ENCODE measurements around the gene MAPK10.

DNA sequence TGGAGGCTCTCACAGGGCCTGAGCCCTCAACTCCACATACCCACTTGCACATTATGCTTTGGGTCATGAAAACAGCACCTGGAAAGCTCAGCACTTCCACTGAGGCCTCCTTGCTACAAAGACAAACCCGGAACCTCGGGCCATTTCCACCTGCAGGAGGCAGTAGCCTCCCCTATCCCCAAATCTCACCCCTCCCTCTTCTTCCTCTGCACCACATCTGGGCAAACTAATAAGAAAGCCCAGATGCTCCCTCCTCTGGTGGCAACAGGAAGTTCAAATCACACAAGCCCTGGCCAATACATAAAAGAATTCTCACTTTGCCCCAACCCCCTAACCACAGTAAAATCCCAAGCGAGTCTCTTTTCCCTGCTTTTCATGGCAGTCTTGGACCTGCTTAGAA lies 136.4 kb downstream of the MAPK10 start:
- no peak for TF ChIP-seq EZH2 (IDR thresholded peaks at IDR 0.05)
- TF ChIP-seq POLR2AphosphoS5 (IDR thresholded peaks at IDR 0.05; ENCODE audit: borderline replicate concordance, low read depth, low read length): no peak

All from SK-N-MC (cell line).